HG02981 (cell line): Measurements from ENCODE around the gene EIF4G3.
A peak's percentile ranks its signal among the peaks of the same experiment; 100 is the strongest.

Experiments used
- ATAC-seq: cut with Tn5 transposase; IDR thresholded peaks from one replicate; pipeline ENCODE4 v1.9.1; 2021; ENCODE audit warnings: mild to moderate bottlenecking, moderate library complexity; ENCODE audit not compliant: unreplicated experiment

The EIF4G3 gene

DNA sequence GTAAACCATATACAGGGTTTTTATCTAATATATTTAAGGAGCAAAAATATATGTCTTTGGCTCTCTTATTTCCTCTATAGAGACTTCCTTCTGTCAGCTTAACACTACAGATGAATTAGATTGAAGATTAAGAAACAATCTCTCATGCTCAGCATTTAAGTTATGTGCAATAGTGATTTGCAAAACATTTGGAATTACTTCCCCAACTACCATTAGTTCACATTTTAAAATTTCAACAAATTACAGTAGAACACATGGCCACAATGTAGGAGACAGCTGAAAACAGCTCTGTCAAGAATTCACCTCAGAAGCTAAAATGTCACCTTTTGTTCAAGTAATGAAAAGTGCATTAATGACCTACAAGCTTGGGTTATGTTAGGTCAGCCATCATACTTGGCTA, 177.9 kb downstream of the EIF4G3 start:
- ATAC-seq, result no peak

DNA sequence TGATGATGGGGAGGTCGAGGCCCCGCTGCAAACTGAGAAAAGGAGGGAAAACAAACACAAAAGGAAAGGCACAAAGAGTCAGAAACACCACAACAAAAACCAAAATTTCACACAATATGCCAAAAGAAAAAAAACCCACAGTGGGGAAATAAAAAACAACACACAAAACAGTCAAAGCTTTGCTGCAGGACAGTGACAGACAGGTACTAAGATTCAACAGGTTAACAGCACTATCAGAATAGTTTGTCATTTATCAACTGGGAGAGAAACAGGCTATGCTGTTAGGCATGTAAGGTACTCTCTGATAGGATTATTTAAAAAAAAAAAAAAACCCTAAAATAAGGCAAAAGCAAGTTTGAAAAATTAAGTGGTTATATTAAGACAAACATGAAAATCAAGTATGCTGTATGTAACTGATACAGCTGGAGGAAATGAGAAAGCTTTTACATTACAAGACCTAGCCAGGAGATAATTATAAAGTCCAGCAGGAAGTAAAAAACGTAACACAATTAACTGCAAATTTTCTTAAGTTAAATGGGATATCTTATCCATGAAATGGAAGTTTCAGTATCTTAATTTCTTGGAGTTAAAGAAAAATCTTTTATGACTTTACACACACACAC, 179.0 kb downstream of the EIF4G3 start:
- no peak for ATAC-seq

DNA sequence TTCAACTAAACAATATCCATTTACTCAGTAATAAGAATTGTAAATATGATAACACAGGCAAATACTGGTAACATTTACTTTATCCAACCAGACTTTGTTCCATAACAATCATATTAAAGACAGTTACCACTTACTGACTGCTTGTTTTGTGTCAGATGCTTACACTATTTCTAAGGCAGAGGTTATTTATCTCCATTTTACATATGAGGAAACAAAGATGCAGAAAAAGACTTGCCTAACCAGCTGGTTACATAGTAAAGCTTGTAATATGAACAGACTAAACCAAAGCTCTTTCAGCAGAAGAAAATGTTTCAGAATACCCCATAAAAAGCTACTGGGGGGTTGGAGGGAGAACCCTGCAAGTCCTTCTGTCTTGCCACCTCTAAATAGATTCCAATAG, 180.1 kb downstream of the EIF4G3 start:
- ATAC-seq, result no peak

DNA sequence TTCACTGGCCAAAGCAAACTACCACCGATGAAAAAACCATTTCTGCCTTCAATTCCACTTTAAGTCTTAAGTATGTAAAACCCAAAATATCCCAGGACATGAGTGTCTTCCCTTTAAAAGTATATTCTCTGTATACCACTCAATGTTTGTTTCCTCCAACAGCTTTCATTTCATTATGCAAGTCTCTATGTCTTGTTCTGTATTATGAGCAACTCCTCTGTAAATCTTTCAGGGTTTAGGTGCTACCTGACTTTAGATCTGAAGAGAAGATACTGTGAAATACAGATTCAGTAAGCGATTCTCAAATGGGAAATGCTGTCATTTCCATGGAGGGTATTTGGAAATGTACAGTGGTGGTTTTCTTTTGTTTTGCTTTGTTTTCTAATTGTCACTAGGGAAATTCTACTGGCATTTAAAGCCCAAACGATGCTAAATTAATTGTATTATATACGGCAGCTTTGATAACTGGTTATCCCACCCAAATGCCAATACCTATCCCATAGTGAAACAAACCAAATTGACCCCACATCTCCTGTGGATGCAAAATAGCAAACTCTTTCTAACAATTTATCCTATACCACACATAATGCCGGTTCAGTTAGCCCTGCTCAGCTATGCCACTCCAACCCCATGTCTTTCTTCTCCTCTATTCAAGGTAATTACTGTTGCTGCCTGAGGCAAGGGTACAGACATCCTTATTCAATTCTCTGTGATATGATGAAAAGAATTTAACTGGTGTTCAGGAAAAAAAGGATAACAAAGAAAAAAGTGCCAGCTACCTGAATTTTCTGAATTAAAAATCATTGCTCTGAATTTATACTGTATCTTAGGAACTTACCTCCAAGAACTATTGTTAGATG, 182.8 kb downstream of the EIF4G3 start:
- no peak for ATAC-seq

DNA sequence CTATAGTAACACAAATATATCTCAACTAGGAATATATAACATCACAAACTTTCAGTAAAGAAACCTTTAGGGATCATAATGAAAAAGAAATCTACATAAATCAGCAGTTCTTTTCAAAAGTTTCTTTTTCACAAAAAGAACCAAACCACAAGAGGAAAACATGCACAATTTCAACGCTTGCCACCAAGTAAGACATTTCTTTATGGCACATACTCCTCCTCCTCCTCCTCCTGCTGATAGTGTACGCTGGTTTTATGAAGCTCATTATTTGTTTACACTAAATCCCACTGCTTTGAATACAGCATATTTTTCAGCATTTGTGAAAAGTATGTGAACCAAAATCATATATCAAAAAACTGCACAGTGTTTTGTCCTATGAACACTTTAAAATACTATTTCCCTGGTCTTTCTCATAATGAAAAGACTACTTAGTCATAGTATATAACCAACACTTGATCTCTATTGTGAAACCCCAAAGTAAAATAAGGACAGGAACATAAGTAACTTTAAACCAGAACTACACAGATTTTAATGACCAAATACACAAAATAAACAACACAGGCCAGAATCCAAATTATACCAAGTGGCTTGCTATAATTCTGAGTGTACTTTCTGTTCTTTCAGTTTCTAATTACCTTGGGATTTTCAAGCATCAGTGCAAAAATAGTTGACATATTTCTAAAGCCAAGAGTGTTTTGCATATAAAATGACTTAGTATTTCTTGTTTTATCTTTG, 184.2 kb downstream of the EIF4G3 start:
- no peak for ATAC-seq

DNA sequence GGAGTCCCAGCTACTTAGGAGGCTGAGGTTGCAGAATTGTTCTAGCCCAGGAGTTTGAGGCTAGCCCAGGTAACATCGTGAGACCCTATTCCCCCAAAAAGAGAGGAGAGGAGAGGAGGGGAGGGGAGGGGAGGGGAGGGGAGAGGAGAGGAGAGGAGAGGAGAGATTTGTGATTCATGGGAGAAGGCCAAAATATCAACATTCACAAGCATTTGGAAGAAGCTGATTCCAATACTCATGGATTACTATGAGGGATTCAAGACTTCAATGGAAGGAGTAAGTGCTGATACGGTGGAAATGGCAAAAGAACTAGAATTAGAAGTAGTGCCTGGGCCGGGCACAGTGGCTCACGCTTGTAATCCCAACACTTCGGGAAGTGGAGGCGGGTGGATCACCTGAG, 187.8 kb downstream of the EIF4G3 start:
- ATAC-seq, result no peak

DNA sequence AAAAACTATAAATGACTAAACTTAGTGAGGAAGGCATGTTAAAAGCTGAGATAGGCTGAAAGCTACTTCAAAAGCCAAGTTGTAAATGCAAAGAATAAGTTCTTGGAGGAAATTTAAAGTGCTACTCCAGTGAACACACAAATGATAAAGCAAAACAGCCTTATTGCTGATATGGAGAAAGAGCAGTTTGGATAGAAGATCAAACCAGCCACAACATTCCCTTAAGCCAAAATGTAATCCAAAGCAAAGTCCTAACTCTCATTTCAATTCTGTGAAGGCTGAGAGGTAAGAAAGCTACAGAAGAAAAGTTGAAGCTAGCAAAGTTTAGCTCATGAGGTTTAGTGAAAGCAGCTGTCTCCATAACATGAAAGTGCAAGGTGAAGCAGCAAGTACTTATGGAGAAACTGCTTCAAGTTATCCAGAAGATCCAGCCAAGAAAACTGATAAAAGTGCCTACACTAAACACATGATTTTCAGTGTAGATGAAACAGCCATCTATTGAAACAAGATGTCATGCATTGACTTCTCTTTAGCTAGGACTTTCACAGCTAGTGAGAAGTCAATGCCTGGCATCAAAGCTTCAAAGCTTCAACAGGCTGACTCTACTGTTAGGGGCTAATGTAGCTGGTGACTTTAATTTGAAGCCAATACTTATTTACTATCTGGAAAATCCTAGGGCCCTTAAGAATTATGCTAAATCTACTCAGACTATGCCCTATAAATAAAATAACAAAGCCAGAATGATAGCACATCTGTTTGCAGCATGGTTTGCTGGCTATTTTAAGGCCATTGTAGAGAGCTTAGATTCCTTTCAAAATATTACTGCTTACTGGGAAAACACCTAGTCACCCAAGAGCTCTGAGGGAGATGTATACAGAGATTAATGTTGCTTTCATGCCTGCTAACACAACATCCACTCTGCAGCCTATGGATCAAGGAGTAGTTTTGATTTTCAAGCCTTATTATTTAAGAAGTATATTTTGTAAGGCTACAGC, 188.6 kb downstream of the EIF4G3 start:
- ATAC-seq, result no peak

DNA sequence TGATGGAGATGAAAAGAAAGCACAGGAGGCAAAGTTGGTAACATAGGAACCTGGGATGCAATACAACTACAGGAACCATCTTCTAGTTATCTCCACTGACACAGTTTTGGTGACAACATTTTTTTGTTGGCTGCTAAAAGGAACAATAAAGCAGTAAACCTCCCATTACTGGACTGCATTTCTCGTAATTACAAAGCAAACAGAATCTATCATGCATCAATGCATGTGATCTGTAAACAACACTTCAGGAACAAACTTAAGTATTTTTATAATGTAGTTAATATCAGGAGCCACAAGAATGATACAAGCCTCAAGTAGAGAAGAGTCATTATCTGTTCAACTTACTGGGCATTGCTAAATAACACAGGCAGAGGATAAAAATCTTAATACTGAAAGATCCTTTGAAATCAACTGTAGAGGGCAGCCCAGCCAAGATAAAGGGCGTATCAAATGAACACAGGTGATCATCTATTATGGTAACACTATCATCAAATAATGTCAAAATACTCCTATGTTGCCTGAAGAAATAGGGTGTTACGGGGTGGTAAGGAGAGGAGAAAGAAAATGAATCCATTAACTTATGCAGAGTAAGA, 193.3 kb downstream of the EIF4G3 start:
- ATAC-seq, result no peak

DNA sequence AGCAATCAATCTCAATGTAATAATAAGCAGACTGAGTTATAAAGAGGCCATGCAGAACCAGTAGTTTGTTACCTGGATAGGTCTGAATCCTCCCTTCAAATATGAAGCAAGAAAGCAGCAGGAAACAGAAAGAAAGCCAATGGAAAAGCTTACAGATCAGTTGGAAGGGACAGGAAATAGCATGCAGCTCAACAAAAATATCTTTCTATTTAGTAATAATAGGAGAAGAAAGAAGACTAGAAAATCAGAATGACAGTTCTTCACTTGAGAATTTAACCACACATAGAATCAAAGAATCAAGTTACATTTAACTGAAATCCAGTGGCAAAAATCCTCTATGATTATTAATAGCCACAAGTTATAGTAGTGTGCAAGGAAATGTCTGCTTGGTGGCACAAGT, 194.4 kb downstream of the EIF4G3 start:
- ATAC-seq, result no peak

DNA sequence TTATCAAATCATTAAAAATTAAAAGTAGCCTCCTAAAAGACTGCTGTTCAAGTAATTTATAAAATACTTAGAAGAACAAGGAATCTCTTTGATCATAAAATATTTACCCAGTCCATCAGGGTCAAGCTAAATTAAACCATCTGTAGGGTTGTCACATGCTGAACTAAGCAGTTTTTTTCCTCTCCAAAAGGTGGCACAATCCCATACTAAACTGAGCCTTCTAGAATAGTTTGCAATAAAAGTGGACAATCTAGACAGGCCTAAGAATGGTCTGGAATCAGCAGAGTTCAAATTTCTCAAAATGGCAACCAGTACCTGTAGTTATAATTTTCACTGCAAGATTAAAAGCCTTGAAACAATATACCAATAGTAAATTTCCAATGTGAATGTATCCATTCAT, 194.8 kb downstream of the EIF4G3 start:
- ATAC-seq, result no peak

DNA sequence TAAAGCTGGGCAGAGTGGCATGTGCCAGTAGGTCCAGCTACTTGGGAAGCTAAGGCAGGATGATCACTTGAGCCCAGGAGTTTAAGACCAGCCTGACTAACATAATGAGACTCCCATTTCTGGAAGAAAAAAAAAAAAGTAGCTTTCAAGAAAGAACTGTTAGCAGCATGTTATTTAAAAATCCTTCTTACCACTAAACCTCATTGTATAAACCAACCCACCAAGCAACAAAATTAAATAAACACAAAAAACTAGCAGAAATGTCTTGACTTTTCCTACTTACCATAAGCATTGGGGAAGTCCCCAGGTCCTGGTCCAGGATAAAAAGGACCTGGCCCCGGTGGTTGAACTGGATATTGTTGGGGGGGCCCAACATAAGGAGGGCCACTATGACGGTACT, 196.6 kb downstream of the EIF4G3 start:
- ATAC-seq, result no peak

DNA sequence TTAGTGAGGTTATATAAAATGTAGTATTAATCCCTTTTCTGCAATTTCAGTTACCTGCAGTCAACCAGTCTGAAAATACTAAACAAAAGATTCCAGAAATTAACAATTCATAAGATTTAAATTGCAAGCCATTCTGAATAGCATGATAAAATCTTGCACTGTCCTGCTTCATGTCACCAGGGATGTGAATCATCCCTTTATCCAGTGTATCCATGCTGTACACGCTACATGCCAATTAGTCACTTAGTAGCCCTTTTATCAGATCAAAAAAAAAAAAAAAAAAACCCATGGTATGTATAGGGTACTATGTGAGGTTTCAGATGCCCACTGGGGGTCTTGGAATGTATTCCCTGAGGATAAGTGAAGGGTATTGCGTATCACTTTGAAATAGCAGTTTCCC, 198.3 kb downstream of the EIF4G3 start:
- ATAC-seq, result no peak

DNA sequence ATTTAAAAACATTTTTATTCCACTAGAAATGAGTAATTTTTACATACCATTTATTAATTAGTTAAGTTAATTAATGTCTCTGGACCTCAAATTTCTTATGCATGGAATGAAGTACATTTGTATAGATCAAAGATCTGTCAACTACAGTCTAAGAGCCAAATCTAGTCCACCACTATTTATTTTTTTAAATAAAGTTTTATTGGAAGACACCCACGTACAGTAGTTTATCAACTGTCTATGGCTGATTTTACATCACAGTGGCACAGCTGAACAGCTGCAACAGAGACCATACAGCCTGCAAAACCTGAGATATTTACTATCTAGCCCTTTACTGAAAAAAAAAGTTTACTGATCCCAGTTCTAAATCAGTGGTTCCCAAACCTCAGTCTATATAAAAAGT, 201.0 kb downstream of the EIF4G3 start:
- ATAC-seq, result no peak

DNA sequence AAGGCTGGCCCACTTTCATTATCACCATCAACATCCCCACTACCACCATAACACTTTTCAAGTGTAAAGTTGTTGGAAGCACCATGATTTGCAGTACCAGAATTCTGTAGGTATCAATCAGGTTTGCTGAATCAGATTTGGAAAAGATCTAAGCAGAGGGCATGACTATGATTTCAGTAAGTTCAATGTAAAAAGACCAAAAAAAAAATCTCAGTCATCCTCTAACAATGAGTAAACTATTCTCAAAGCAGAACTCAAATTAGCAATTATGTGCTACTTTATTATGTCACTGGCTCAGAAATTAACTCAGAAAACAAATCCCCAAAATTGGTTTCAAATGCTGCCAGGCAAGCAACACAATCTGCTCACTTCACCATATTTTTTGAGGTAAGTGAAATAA, 201.7 kb downstream of the EIF4G3 start:
- no peak for ATAC-seq

DNA sequence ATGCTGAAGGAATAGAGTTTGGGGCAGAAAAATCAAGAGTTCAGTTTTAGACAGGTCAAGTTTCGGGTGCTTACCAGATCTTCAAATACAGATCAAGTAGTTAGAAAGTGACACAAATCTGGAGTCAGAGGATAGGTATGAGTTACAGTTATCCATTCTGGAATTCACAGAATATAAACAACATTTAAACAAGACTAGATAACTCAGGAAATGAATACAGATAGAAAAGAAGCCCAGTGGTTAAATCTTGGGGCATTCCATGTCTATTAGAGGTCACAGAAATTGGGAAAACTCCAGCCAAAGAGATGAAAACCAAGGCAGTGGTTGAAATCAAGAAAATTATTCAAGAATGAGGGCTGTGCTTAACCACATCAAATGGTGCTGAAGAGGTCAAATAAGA, 202.6 kb downstream of the EIF4G3 start:
- no peak for ATAC-seq

DNA sequence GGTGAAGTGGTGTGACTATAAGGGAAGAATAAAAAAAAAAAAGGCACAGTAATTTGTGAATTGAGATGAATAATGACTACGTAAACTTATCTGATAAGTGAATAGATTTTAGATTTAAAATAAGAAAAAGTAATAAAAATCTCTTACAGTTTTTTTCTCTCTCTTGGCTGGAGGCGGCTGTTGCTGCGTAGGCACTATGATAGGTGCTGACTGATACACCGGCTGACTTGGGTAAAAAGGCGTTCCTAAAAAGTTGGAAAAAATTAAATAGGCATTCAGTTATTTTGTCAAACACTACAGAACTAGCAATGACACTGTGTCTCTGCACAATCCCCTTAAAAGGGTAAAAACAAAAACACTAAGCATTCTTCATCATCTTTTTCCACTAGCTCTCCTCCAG, 203.8 kb downstream of the EIF4G3 start:
- no peak for ATAC-seq

DNA sequence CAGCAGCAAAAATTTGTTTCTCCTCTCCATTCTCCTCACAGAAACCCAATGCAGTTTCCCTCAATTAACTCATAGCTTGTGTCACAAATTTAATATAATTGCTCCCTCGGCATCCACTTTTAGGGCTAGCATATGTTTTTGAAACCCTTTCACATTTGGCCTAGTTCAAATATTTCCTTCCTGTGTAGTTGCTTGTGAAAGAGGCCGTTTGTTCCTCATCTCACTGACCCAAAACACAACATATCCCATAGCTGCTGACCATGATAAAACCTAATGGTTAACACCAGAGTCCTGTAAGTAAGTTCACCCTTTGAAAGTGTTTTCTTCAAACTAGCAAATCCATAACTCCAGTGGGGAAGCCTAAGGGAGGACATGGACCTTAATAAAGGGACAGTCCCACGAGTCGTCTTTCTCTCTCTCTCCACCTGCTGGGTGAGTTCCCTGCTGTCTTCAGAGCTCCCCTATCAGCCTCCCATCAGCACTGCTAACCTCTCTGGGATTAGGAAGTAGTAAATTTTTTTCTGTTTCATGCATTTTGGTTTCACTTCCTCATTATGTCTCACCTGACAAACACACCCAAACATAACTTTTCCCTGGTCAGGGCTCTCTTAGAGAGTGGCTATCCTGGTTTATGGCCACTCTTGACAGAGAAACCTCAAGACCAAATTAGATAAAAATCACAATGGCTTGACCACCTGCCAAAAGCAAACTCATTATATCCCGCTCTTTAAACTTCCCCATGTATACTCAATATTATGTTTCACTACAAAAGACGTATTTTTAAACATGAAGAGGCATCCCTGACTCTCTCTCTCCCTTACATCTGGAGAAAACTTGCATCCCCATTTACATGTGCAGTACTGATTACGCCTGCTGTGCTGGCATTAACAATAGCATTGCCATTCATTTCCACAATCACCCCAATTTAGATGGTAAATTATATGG, 211.9 kb downstream of the EIF4G3 start:
- peak; percentile 72 for ATAC-seq

DNA sequence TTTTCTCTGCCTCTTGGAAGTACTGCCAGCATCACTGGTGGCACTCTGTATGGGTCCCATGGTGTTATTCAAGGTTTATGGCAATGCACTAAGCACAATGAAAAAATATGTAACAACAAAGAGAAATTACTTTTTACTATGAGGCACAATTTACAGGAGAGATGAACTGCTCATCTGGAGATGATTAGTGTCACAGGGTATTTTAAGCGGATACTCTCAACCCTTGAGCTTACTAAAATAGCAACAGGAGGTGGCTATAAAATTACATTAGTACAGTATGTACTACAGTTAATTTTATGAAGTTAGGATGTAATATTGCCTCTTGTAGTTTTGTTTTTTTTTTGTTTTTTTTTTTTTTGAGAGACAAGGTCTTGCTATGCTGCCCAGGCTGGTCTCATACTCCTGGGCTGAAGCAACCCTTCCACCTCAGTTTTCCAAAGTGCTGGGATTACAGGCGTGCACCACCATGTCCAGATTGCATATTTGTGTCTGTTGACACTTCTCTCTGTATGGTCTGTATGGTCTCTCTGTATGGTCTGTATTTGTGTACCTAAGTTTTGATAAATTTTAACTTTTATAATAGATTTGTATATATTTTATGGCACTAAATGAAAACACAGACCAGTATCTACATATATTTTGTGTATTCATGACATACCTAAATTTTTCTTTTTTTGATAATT, 214.0 kb downstream of the EIF4G3 start:
- ATAC-seq, result no peak

DNA sequence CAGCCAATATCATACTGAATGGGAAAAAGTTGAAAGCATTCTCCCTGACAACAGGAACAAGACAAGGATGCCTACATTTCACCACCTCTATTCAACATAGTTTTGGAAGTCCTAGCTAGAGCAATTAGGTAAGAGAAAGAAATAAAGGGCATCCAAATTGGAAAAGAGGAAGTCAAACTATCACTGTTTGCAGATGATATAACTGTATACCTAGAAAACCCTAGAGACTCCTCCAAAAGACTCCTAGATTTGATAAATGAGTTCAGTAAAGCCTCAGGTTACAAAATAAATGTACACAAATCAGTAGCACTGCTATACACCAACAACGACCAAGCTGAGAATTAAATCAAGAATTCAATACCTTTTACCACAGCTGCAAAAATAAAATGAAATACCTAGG, 218.3 kb downstream of the EIF4G3 start:
- ATAC-seq, result no peak
